ENCODE measurements around the gene MYL5.
"Not testable (repeated sequence)": the region's sequence is repeated elsewhere in the genome, so short reads cannot be mapped to it uniquely, and the experiment has no call there.

Gene MYL5

GRCh38 chr4:687048-687970, 13.0 kb downstream of the MYL5 start:
- no peak for DNase-seq

DNA sequence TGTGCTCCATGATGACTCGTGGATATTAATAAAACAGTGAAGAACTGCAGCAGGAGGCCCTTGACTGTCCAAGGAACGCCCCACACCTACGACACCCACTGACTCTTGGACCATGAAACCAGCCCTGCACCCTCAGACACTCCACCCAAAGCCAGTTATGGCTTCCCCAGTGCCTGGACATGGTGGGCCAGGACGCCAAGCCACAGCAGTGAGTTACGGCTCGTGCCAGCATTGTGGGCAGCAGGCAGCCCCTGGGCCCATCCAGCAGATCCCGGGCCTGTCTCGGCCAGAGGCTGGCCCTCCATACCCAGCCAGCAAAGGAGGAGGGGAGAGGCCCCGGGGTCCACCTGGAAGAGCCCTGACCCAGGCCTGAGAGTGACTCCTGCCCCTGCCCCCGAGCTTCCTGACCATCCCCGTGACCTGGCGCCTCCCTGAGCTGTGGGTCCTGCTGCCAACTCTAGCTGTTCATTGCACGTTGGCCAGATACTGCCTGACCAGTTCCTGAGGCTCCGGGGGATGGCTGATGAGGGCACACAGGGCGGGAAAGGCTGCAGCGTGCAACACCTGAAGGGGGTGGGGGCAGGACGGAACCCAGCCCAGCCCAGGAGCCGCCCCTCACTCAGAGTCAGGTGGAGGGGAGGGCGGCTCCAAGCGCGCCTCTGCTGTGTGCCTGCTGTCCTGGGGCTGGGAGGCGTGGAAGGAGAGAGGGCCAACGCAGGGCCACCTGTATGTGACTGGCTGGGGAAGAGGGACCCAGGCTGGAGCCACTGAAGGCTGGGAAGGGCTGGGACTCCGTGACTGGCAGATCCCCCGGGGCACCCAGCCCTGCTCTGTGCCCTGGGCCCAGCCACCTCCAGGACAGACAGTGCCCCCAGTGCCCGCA, 13.9 kb downstream of the MYL5 start:
- no peak for DNase-seq

- DNase-seq = no peak
Measured at GRCh38 chr4:688854-689681, 14.7 kb downstream of the MYL5 start, which contains the start of gene SLC49A3. Gene SLC49A3 (minus strand): TSS chr4:689151. CDS start chr4:689127, 24 bp downstream.

DNA sequence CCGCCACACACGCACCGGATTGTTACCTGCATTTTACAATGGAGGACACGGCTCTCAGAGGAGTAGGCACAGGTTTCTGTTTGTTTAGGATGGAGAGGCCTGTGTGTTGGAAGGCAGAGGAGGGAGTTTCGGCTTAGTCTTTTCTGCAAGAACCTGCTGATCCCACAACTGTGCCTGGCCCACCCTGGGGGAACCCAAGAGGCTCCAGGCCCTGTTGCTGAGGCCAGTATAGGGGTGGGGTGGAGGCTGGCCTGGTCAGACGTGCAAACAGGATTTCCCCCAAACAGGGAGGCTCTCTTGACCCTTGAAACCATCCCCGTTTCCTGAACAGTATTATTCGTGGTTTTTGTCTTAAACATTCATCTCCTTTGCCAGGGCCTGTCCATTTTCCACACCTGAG, 15.4 kb downstream of the MYL5 start:
- no peak for DNase-seq

DNA sequence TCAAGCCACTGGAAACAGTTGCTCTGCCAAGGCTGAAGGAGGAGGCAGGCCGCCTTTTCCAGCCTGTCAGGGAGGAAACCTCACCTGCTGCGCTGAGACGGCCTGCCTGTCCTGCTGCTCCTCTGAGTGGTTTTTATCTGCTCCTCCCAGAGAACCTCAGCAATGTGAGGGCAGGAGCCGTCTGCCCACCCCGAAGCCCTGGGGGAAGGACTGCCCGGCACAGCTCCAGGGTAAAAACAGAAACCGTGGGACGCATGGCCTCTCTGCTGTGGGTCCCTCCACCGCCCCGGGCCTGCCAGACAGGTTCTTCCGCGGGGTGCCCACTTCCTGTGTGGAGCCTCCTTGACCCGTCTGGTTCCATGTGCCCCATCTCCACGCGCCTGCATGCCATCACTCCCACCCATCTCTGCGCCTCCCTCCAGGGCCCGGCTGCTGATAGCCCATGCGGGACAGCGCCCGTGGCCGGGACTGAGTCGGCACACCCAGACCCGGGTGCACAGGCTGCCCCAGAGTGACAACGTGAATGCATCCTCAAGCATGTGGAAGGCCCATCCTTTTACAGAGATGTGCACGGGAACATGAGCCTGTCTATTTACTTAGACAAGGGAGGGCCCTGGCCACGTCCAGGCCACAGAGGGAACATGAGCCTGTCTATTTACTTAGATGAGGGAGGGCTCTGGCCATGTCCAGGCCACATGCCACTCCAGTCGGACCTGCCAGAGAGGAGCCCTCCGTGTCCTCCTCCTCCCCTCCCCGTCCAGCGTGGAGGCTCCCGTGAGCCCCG, 18.6 kb downstream of the MYL5 start:
- DNase-seq = no peak

GRCh38 chr4:694341-694940, 20.1 kb downstream of the MYL5 start:
- not testable (repeated sequence) for DNase-seq

DNA sequence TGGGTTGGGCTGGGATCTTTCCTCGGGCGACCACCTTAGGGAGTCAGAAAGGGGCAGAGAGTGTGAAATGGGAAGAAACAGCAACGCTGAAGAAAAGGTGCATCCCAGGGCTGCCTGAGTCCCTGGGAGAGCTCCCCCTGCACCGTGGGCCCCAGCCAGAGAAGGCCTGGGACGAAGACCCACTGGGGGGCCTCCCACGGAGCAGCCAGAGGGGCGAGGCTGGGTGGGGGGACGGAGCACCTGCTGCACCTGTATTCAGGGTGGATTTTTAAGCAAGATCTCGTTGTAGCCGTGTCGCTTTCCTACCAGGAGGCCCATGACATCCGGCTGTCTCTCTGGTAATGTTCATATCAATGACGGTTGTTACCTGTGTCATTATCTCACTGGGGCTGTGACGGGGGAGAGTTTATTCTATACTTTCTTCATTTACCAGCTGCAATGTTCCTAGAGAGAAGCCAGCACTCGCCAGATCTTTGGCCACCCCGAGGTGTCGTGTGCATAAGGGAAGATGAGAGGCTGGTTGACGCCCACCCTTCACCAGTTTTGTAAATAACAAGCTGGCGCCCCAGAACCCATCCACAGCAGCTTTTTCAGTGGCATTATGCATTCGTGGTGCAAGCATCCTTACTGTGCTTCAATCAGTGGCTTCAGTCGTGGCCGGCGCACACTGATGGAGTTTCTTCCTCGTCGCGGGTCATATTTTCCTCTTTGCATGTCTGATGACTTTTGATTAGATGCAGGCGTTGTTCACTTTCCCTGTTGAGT, 25.7 kb downstream of the MYL5 start:
- no peak for DNase-seq

DNA sequence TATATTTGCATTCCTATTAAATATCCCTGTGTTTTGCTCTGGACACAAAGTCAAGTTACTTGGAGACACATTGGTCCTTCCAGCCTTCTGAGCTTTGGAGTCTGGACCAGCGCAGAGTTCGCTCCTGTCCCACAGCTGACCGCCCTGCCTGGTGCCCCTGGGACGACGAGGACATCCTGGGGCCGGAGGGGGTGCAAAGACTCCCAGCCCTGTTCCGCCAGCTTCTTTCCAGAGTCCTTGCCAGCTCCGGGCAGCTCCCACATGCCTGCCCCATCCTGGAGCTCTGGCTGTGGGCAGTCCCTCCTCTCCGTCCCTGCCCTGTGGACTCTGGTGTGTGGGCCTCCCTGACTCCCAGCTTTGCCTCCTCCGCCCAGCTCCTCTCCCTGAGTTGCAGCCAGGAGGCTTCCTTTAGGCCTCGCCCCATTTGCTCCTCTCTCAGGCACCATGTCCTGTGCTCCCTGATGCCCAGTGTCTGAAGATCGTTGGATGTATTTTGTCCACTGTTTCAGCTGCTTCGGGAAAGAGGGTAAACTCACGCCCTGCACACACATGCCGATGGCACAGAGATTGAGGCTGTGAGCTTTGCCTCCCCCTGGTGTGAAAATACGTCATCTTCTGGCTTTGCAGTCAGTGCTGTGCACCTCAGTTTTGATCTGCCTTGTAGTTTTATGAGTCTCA, 26.4 kb downstream of the MYL5 start:
- DNase-seq = no peak

- no peak for DNase-seq
Measured at GRCh38 chr4:702618-703048, 28.3 kb downstream of the MYL5 start.

DNA sequence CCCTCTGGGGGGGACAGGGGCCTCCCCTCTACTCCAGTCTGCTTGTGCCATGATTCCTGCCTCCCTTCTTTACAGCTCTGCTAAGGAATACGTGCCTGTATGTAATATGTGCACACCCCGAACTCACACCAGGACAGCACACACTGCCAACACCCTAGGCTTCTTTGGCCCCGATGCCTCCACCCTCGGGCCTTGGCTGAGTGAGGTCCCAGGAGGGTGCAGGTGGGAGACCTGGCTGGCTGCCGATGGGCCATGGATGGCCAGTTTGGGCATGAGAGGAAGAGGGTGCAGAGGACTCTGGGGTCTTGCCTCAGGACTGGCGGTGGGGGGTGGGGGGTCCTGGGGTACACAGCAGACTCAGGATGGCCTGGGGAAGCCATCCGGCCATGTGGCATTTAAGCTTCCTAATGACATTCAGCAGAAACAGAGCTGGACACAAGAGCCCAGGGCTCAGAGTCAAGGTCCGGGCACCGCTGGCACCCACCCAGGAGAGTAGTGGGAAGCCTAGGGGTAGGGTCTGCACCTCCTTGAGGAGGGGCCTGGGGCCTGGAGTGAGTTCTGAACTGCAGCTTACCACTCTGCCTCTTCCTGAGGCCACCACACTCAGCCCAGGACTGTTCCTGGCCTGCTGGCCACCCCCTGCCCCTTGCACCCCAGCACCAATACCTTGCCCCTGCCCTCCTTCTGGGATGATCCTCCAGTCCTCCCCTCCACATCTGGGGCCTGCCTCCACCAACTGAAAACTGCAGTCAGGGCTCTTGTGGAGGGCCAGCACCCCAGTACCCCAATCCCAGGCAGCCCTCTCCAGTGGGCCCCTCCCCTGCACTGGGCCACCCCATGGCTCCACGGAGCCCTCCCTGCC, 29.2 kb downstream of the MYL5 start:
- no peak for DNase-seq

- no peak for DNase-seq
Measured at GRCh38 chr4:704198-704891, 30.0 kb downstream of the MYL5 start.

GRCh38 chr4:704971-705277, 30.6 kb downstream of the MYL5 start:
- DNase-seq = no peak

- DNase-seq = peak; percentile 94
Measured at GRCh38 chr4:705278-706082, 31.1 kb downstream of the MYL5 start, which contains the start of gene PCGF3. Gene PCGF3 (plus strand): TSS chr4:705832. CDS start chr4:733681, 27,849 bp downstream.

DNA sequence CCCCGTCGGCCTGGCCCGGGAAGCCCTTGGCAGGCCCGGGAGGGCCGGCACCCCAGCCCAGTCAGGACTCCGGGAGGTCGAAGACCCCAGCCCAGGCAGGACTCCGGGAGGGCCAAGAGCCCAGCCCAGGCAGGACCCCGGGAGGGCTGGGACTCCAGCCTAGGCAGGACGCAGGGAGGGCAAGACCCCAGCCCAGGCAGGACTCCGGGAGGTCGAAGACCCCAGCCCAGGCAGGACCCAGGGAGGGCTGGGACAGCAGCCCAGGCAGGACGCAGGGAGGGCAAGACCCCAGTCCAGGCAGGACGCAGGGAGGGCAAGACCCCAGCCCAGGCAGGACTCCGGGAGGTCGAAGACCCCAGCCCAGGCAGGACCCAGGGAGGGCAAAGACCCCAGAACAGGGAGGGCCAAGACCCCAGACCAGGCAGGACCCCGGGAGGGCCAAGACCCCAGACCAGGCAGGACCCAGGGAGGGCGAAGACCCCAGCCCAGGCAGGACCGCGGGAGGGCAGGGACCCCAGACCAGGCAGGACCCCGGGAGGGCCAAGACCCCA, 31.8 kb downstream of the MYL5 start:
- not testable (repeated sequence) for DNase-seq

DNA sequence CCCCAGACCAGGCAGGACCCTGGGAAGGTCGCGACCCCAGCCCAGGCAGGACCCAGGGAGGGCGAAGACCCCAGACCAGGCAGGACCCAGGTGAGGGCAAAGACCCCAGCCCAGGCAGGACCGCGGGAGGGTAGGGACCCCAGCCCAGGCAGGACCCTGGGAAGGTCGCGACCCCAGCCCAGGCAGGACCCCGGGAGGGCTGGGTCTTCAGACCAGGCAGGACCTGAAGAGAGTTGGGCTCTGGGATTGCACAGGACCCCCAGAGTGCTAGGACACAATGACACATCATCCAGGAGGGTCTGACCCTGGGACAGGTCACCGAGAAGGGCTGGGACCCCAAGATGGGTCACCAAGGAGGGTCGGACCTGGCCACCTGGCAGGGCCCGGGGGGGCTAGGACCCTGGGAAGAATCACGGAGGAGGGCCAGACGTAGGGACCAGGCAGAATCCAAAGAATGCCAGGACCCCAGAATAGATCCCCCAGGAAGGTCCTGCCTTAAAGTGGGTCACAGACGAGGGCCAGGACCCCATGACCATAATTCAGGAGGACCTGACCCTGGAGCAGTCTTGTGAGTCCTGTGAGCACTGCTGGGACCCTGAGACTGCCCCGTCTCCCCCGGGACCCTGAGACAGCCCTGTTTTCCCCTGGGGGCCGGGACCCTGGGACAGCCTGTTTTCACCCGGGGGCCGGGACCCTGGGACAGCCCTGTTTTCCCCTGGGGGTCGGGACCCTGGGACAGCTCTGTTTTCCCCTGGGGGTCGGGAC, 32.7 kb downstream of the MYL5 start:
- DNase-seq = no peak

- DNase-seq = no peak
Measured at GRCh38 chr4:707929-708630, 33.7 kb downstream of the MYL5 start.
